Activated CD8-positive, alpha-beta T cell treated with anti-CD3 and anti-CD28 coated beads, Interleukin-2, amount 10 ng/mL, durations not matched to agents 7 days and 5 days (primary cell): ENCODE measurements around the gene PGAP6. TPM values are rescaled to one million over a fixed set of nuclear protein-coding genes. Genes with fewer than 3 reads are reported as not detected.
A peak's percentile ranks its signal among the peaks of the same experiment; 100 is the strongest.
"Not testable (repeated sequence)": the region's sequence is repeated elsewhere in the genome, so short reads cannot be mapped to it uniquely, and the experiment has no call there.

Experiments used
- ATAC-seq: fragments of 150-1000 bp; cut with Tn5 transposase; one replicate; pipeline ENCODE4 v1.10.0; 2021; ENCODE audit warnings: moderate library complexity
- CTCF ChIA-PET: fragments of 350-600 bp; sonication (Branson Sonifier 250); formaldehyde crosslinking; loops from one replicate; lab custom pipeline; 2021; ENCODE audit warnings: antibody characterized with exemption; lab: Charles Lee
- POLR2A ChIA-PET: fragments of 350-600 bp; sonication (Branson Sonifier 250); formaldehyde crosslinking; loops from one replicate; lab custom pipeline; 2021; ENCODE audit warnings: antibody characterized with exemption; lab: Charles Lee
- DNase-seq: peaks from one replicate; pipeline ENCODE4 v3.0.0-alpha.2; 2020
- H3K27ac Mint-ChIP-seq: one replicate; pipeline ENCODE4 v1.8.0; 2021; ENCODE audit warnings: mild to moderate bottlenecking, mixed read lengths
- H3K27me3 Mint-ChIP-seq: one replicate; pipeline ENCODE4 v1.8.0; 2021; ENCODE audit warnings: low read depth, mixed read lengths
- H3K36me3 Mint-ChIP-seq: one replicate; pipeline ENCODE4 v1.8.0; 2021; ENCODE audit warnings: low read depth, mixed read lengths
- H3K4me1 Mint-ChIP-seq: one replicate; pipeline ENCODE4 v1.8.0; 2021; ENCODE audit warnings: low read depth, mixed read lengths
- H3K4me3 Mint-ChIP-seq: one replicate; pipeline ENCODE4 v1.8.0; 2021; ENCODE audit warnings: mild to moderate bottlenecking, mixed read lengths
- H3K9me3 Mint-ChIP-seq: one replicate; pipeline ENCODE4 v1.8.0; 2022; ENCODE audit warnings: mixed read lengths; ENCODE audit not compliant: insufficient read depth
- total RNA-seq, 2 experiments: library from RNA; stranded (reverse); gene quantifications; one replicate each; pipeline ENCODE4 v1.2.3, GENCODE V29; 2021

Gene PGAP6
- total RNA-seq, 2 experiments from 2014 or later, result 80.6 to 85.8 TPM

- ATAC-seq (no peak), DNase-seq (no peak)
- no peak overlapping the region for H3K4me3 Mint-ChIP-seq
- peaks cover 49% of the 10 kb centered on the region for H3K4me1 Mint-ChIP-seq
- H3K36me3 Mint-ChIP-seq, result peaks cover 41% of the 10 kb centered on the region
- H3K9me3 Mint-ChIP-seq, result no peaks in the 10 kb centered on the region
- CTCF ChIA-PET, result interaction anchor here (0.9 to 1.7 kb wide), 2 partner anchors 10 to 275 kb away, joined by 3 to 4 read pairs; no protein-coding TSS in a partner anchor
- peak overlapping the region; percentile 69 for H3K27ac Mint-ChIP-seq
- no peaks in the 10 kb centered on the region for H3K27me3 Mint-ChIP-seq
- POLR2A ChIA-PET, result interaction anchor here (0.7 kb wide), 1 partner anchor 8 kb away, joined by 3 read pairs; no protein-coding TSS in a partner anchor
These were observed 41.2 kb downstream of the PGAP6 start for GRCh38 chr16:340370-341091.

- Mint-ChIP-seq H3K36me3 (peaks cover 33% of the 10 kb centered on the region), H3K4me3 (peak overlapping the region; percentile 38), H3K27ac (peak overlapping the region; percentile 69), H3K4me1 (peaks cover 44% of the 10 kb centered on the region), H3K9me3 (no peaks in the 10 kb centered on the region), H3K27me3 (no peaks in the 10 kb centered on the region)
- POLR2A ChIA-PET, result no interaction called here
- no peak for ATAC-seq
- CTCF ChIA-PET, result interaction anchor here (1.7 kb wide), 1 partner anchor 274 kb away, joined by 4 read pairs; no protein-coding TSS in a partner anchor
- DNase-seq, result no peak
These were observed 42.1 kb downstream of the PGAP6 start for GRCh38 chr16:339680-340079.

GRCh38 chr16:337975-338575 lies 43.7 kb downstream of the PGAP6 start:
- no peak overlapping the region for H3K4me3 Mint-ChIP-seq
- peaks cover 24% of the 10 kb centered on the region for H3K36me3 Mint-ChIP-seq
- H3K27ac Mint-ChIP-seq, result no peak overlapping the region
- H3K27me3 Mint-ChIP-seq, result no peaks in the 10 kb centered on the region
- no peak for DNase-seq
- peaks cover 35% of the 10 kb centered on the region for H3K4me1 Mint-ChIP-seq
- no peaks in the 10 kb centered on the region for H3K9me3 Mint-ChIP-seq
- ChIA-PET POLR2A (interaction anchor here (0.7 kb wide), 1 partner anchor 230 kb away, joined by 3 read pairs; no protein-coding TSS in a partner anchor), CTCF (interaction anchor here (1.1 kb wide), 1 partner anchor 12 kb away, joined by 3 read pairs; no protein-coding TSS in a partner anchor)
- no peak for ATAC-seq

- peaks cover 18% of the 10 kb centered on the region for H3K36me3 Mint-ChIP-seq
- H3K27ac Mint-ChIP-seq, result no peak overlapping the region
- ChIA-PET POLR2A (interaction anchor here (0.7 kb wide), 1 partner anchor 231 kb away, joined by 3 read pairs; no protein-coding TSS in a partner anchor), CTCF (interaction anchor here (1.1 kb wide), 1 partner anchor 11 kb away, joined by 3 read pairs; no protein-coding TSS in a partner anchor)
- no peaks in the 10 kb centered on the region for H3K9me3 Mint-ChIP-seq
- ATAC-seq (no peak), DNase-seq (no peak)
- peaks cover 29% of the 10 kb centered on the region for H3K4me1 Mint-ChIP-seq
- no peak overlapping the region for H3K4me3 Mint-ChIP-seq
- no peaks in the 10 kb centered on the region for H3K27me3 Mint-ChIP-seq
These were observed 44.3 kb downstream of the PGAP6 start for GRCh38 chr16:337437-337836.

- H3K4me3 Mint-ChIP-seq, result no peak overlapping the region
- POLR2A ChIA-PET, result no interaction called here
- no peaks in the 10 kb centered on the region for H3K27me3 Mint-ChIP-seq
- H3K27ac Mint-ChIP-seq, result no peak overlapping the region
- no peaks in the 10 kb centered on the region for H3K9me3 Mint-ChIP-seq
- CTCF ChIA-PET, result no interaction called here
- ATAC-seq (no peak), DNase-seq (no peak)
- H3K4me1 Mint-ChIP-seq, result peaks cover 27% of the 10 kb centered on the region
- H3K36me3 Mint-ChIP-seq, result peaks cover 10% of the 10 kb centered on the region
These were observed 45.5 kb downstream of the PGAP6 start for GRCh38 chr16:336269-336668.

GRCh38 chr16:334861-335632 lies 46.7 kb downstream of the PGAP6 start:
- H3K27ac Mint-ChIP-seq, POLR2A ChIA-PET, CTCF ChIA-PET: not testable (repeated sequence)

GRCh38 chr16:334164-334832 lies 47.5 kb downstream of the PGAP6 start:
- H3K9me3 Mint-ChIP-seq, DNase-seq, ATAC-seq, CTCF ChIA-PET, H3K27me3 Mint-ChIP-seq, POLR2A ChIA-PET, H3K27ac Mint-ChIP-seq, H3K4me3 Mint-ChIP-seq, H3K36me3 Mint-ChIP-seq: not testable (repeated sequence)
- H3K4me1 Mint-ChIP-seq, result peaks cover 14% of the 10 kb centered on the region

More at GRCh38 chr16:334861-335632, 46.7 kb downstream of the PGAP6 start:
- DNase-seq, H3K9me3 Mint-ChIP-seq, H3K4me3 Mint-ChIP-seq, ATAC-seq, H3K36me3 Mint-ChIP-seq, H3K27me3 Mint-ChIP-seq: not testable (repeated sequence)
- H3K4me1 Mint-ChIP-seq, result peaks cover 19% of the 10 kb centered on the region

GRCh38 chr16:333406-334094 lies 48.2 kb downstream of the PGAP6 start:
- Mint-ChIP-seq H3K4me1 (peaks cover 10% of the 10 kb centered on the region), H3K9me3 (no peaks in the 10 kb centered on the region), H3K27me3 (no peaks in the 10 kb centered on the region), H3K4me3 (no peak overlapping the region), H3K36me3 (peaks cover 4% of the 10 kb centered on the region), H3K27ac (no peak overlapping the region)
- CTCF ChIA-PET, result no interaction called here
- no peak for DNase-seq
- ATAC-seq, result no peak
- POLR2A ChIA-PET, result no interaction called here

- H3K9me3 Mint-ChIP-seq, H3K36me3 Mint-ChIP-seq, H3K27me3 Mint-ChIP-seq, H3K27ac Mint-ChIP-seq, CTCF ChIA-PET, POLR2A ChIA-PET, H3K4me3 Mint-ChIP-seq, DNase-seq, ATAC-seq: not testable (repeated sequence)
- peaks cover 21% of the 10 kb centered on the region for H3K4me1 Mint-ChIP-seq
These were observed 50.5 kb downstream of the PGAP6 start for GRCh38 chr16:331181-331814.

- ChIA-PET CTCF (no interaction called here), POLR2A (no interaction called here)
- Mint-ChIP-seq H3K4me1 (peaks cover 20% of the 10 kb centered on the region), H3K27ac (no peak overlapping the region), H3K36me3 (peaks cover 4% of the 10 kb centered on the region), H3K4me3 (no peak overlapping the region), H3K27me3 (no peaks in the 10 kb centered on the region), H3K9me3 (no peaks in the 10 kb centered on the region)
- no peak for ATAC-seq
- no peak for DNase-seq
These were observed 51.0 kb downstream of the PGAP6 start for GRCh38 chr16:330741-331140.
